Measurements from ENCODE around the gene RDH5. TPM values are rescaled to one million over a fixed set of nuclear protein-coding genes. Genes with fewer than 3 reads are reported as not detected.

The RDH5 gene, protein sequence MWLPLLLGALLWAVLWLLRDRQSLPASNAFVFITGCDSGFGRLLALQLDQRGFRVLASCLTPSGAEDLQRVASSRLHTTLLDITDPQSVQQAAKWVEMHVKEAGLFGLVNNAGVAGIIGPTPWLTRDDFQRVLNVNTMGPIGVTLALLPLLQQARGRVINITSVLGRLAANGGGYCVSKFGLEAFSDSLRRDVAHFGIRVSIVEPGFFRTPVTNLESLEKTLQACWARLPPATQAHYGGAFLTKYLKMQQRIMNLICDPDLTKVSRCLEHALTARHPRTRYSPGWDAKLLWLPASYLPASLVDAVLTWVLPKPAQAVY
- 10 to 100 TPM; 18.0 to 57.0 (median 31.9) TPM for total RNA-seq

DNA sequence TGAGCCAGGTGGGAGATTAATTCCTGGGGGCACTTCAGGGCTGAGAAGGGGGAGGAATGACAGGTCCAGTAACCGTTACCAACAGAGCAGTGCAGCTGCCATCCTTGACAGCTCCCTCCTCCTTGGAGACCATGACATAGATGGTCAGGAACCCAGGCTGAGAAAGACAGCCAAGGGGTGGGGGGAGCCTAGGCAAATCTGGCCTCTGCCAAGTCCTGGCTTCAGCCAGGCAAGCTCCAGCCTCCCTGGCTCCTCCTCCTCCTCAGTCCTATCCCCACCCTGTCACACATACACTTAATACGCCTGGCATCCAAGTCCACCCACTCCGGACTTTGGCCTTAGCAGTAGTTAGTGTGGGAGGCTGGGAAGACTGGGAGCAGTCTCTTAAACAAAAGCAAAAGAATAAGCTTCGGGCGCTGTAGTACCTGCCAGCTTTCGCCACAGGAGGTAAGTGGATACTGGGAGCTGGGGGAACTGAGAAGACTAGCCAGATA, at the start of gene RDH5:
TSS of gene RDH5 (plus strand) at position 323 of the 494 bp plus-strand sequence. CDS start 792 bp downstream, outside the sequence.
- peak; percentile 73 for ATAC-seq
- TF ChIP-seq POLR2A (IDR thresholded peaks at IDR 0.05) (peak; percentile 63 to 67), POLR2AphosphoS5 (IDR thresholded peaks at IDR 0.05) (peak; percentile 98), EP300 (IDR thresholded peaks at IDR 0.05) (no peak)
- TF ChIP-seq, protein P1, sequence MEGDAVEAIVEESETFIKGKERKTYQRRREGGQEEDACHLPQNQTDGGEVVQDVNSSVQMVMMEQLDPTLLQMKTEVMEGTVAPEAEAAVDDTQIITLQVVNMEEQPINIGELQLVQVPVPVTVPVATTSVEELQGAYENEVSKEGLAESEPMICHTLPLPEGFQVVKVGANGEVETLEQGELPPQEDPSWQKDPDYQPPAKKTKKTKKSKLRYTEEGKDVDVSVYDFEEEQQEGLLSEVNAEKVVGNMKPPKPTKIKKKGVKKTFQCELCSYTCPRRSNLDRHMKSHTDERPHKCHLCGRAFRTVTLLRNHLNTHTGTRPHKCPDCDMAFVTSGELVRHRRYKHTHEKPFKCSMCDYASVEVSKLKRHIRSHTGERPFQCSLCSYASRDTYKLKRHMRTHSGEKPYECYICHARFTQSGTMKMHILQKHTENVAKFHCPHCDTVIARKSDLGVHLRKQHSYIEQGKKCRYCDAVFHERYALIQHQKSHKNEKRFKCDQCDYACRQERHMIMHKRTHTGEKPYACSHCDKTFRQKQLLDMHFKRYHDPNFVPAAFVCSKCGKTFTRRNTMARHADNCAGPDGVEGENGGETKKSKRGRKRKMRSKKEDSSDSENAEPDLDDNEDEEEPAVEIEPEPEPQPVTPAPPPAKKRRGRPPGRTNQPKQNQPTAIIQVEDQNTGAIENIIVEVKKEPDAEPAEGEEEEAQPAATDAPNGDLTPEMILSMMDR (IDR thresholded peaks at IDR 0.05) = peak in 2 of 4 experiments; percentile 32 to 35
- no peaks in the 10 kb centered on the region for H3K9me3 ChIP-seq
- peak within 1 kb of the TSS; percentile 84 to 98 (median 97) for H3K27ac ChIP-seq
- 18% methylated on average over 5 of the region's 6 CpGs; no CpG with 5 or more reads in 1 of the 2 donors for WGBS, 2 donors (ENCODE audit: low coverage in 1 of 2)
- H3K27me3 ChIP-seq = no peaks in the 10 kb centered on the region
- peaks cover 18 to 95% (median 70%) of the 10 kb centered on the region in 3 donors for H3K4me1 ChIP-seq
- H3K36me3 ChIP-seq = peaks cover 0 to 16% of the 10 kb centered on the region in 2 donors
- H3K4me3 ChIP-seq = peak within 1 kb of the TSS; percentile 3 to 33

DNA sequence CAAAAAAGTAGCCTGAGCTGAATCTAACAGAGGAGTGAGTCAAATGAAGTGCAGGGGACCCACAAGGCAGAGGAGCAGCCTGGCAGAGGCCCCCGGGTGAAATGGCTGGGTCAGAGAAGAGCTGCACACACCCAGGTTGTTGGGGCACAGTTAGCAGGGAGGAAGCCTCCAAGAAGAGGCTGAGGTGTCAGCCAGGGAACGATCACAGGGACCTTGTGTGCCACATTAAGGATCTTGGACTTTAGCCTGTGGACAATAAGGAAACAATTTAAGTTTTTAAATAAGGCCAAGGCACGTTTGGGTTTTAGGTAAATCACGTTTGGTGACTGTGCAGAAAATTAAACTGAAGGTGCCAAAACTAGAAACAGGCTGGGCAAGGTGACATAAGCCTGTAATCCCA, 48.4 kb upstream of the RDH5 start:
- no peak for TF ChIP-seq POLR2A (IDR thresholded peaks at IDR 0.05)
- TF ChIP-seq, protein P1 (IDR thresholded peaks at IDR 0.05) = no peak
- no peak for TF ChIP-seq EP300 (IDR thresholded peaks at IDR 0.05)
- TF ChIP-seq POLR2AphosphoS5 (IDR thresholded peaks at IDR 0.05) = no peak
- ATAC-seq = no peak
- 39 to 58% methylated on average over 3 to 4 of the region's 4 CpGs for WGBS, 2 donors (ENCODE audit: low coverage in 1 of 2)

DNA sequence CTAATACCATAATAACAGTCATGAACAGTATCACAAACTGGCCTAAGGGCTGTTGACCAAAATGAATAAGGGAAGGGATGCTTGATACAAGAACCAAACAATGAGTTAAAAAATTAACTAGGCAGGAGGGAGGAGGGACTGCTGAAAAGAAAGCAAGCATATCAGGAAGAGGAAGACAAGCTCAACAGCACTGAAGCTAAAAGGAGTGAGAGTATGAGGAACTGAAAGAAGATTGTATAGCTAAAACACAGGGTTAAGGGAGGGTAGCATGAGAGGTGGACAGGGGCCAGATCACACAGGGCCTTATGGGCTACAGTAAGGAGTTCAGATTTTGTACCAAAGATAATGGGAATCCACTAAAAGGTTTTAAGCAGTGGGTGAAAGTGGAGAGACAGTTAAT, 46.6 kb upstream of the RDH5 start:
- Histone ChIP-seq H3K4me1 (no peaks in the 10 kb centered on the region), H3K36me3 (no peaks in the 10 kb centered on the region), H3K9me3 (no peaks in the 10 kb centered on the region), H3K4me3 (no peak overlapping the region), H3K27ac (no peak overlapping the region), H3K27me3 (no peaks in the 10 kb centered on the region)
- TF ChIP-seq EP300 (IDR thresholded peaks at IDR 0.05) = no peak
- no peak for TF ChIP-seq POLR2AphosphoS5 (IDR thresholded peaks at IDR 0.05)
- TF ChIP-seq, protein P1 (IDR thresholded peaks at IDR 0.05) = no peak
- no peak for TF ChIP-seq POLR2A (IDR thresholded peaks at IDR 0.05)
- ATAC-seq = peak; percentile 48

More for the DNA sequence above, 48.4 kb upstream of the RDH5 start:
- H3K9me3 ChIP-seq = no peaks in the 10 kb centered on the region
- H3K4me1 ChIP-seq = no peaks in the 10 kb centered on the region
- H3K4me3 ChIP-seq = no peak overlapping the region
- no peak overlapping the region for H3K27ac ChIP-seq
- H3K36me3 ChIP-seq = no peaks in the 10 kb centered on the region
- no peaks in the 10 kb centered on the region for H3K27me3 ChIP-seq

DNA sequence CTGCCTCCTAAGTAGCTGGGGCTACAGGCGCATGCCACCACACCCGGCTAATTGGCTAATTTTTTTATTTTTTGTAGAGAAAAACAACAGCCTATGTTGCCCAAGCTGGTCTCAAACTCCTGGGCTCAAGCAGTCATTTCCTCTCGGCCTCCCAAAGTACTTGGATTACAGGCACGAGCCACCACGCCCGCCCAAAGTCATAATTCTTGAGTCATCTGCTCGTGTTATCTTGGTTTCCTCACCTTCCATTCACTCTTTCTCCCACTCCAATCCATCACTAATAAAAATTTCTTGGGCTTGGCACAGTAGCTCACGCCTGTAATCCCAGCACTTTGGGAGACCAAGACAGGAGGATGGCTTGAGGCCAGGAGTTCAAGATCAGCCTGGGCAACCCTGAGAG, 44.5 kb upstream of the RDH5 start:
- Histone ChIP-seq H3K36me3 (no peaks in the 10 kb centered on the region), H3K27me3 (no peaks in the 10 kb centered on the region), H3K9me3 (no peaks in the 10 kb centered on the region), H3K4me1 (no peaks in the 10 kb centered on the region), H3K27ac (no peak overlapping the region), H3K4me3 (no peak overlapping the region)
- no peak for ATAC-seq
- TF ChIP-seq, protein P1 (IDR thresholded peaks at IDR 0.05) = no peak
- TF ChIP-seq POLR2A (IDR thresholded peaks at IDR 0.05) (no peak), EP300 (IDR thresholded peaks at IDR 0.05) (no peak), POLR2AphosphoS5 (IDR thresholded peaks at IDR 0.05) (no peak)
- WGBS, 2 donors (ENCODE audit: low coverage in 1 of 2) = 74 to 86% methylated on average over 3 to 7 of the region's 8 CpGs

DNA sequence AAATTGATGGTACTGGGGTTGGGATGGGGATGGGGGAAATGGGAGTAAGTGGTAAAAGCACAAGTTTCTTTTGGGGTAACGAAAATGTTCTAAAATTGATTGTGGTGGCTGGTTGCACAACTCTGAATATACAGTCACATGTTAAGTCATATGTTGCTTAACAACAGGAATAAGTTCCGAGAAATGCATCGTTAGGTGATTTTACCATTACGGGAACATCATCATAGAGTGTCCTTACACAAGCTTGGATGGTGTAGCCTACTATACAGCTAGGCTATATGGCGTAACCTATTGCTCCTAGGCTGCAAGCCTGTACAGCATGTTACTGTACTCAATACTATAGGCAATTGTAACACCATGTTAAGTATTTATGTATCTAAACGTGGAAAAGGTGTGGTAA, 43.5 kb upstream of the RDH5 start:
- Histone ChIP-seq H3K27me3 (no peaks in the 10 kb centered on the region), H3K4me1 (peaks cover 0 to 10% (median 7%) of the 10 kb centered on the region in 3 donors), H3K27ac (no peak overlapping the region), H3K4me3 (no peak overlapping the region), H3K36me3 (no peaks in the 10 kb centered on the region), H3K9me3 (no peaks in the 10 kb centered on the region)
- peak; percentile 34 for ATAC-seq
- 53 to 89% methylated on average over 5 to 6 of the region's 6 CpGs for WGBS, 2 donors (ENCODE audit: low coverage in 1 of 2)
- TF ChIP-seq POLR2AphosphoS5 (IDR thresholded peaks at IDR 0.05) (no peak), EP300 (IDR thresholded peaks at IDR 0.05) (no peak), POLR2A (IDR thresholded peaks at IDR 0.05) (no peak)
- TF ChIP-seq, protein P1 (IDR thresholded peaks at IDR 0.05) = no peak
